ENCODE data around the gene HSD3B7.

HSD3B7 gene

GRCh38 chr16:30984669-30985400, at the start of gene HSD3B7:
Gene HSD3B7 (plus strand): TSS chr16:30985207. CDS start chr16:30985659, 452 bp downstream.
- DNase-seq (ENCODE audit: low read depth): peak; percentile 86

- DNase-seq (ENCODE audit: low read depth): no peak
These were observed 47.3 kb upstream of the HSD3B7 start for GRCh38 chr16:30937692-30938091.

GRCh38 chr16:30939571-30939970, 45.4 kb upstream of the HSD3B7 start:
- peak; percentile 65 for DNase-seq (ENCODE audit: low read depth)

- peak; percentile 82 for DNase-seq (ENCODE audit: low read depth)
These were observed 43.2 kb upstream of the HSD3B7 start for GRCh38 chr16:30941600-30942425.

GRCh38 chr16:30942426-30942806, 42.6 kb upstream of the HSD3B7 start:
- DNase-seq (ENCODE audit: low read depth): no peak

- no peak for DNase-seq (ENCODE audit: low read depth)
These were observed 40.7 kb upstream of the HSD3B7 start for GRCh38 chr16:30944352-30944751.

GRCh38 chr16:30946671-30947540, 38.1 kb upstream of the HSD3B7 start:
- no peak for DNase-seq (ENCODE audit: low read depth)

- DNase-seq (ENCODE audit: low read depth): no peak
These were observed 37.5 kb upstream of the HSD3B7 start for GRCh38 chr16:30947541-30947858.

GRCh38 chr16:30947859-30948666, 36.9 kb upstream of the HSD3B7 start:
- peak; percentile 99 for DNase-seq (ENCODE audit: low read depth)

- DNase-seq (ENCODE audit: low read depth): peak; percentile 80
These were observed 36.0 kb upstream of the HSD3B7 start, which contains the start of gene ORAI3 for GRCh38 chr16:30948667-30949649. Gene ORAI3 (plus strand): TSS chr16:30949068. CDS start chr16:30949290, 222 bp downstream.

GRCh38 chr16:30949650-30950515, 35.1 kb upstream of the HSD3B7 start:
- DNase-seq (ENCODE audit: low read depth): peak; percentile 89

- no peak for DNase-seq (ENCODE audit: low read depth)
These were observed 34.4 kb upstream of the HSD3B7 start for GRCh38 chr16:30950516-30951065.

GRCh38 chr16:30951193-30951592, 33.8 kb upstream of the HSD3B7 start:
- DNase-seq (ENCODE audit: low read depth): no peak

GRCh38 chr16:30951750-30952149, 33.3 kb upstream of the HSD3B7 start:
- DNase-seq (ENCODE audit: low read depth): no peak

GRCh38 chr16:30953111-30953510, 31.9 kb upstream of the HSD3B7 start:
- DNase-seq (ENCODE audit: low read depth): no peak

GRCh38 chr16:30953511-30954124, 31.4 kb upstream of the HSD3B7 start:
- DNase-seq (ENCODE audit: low read depth): peak; percentile 79

- no peak for DNase-seq (ENCODE audit: low read depth)
These were observed 30.0 kb upstream of the HSD3B7 start for GRCh38 chr16:30954993-30955392.
